ENCODE results near the gene OPN1SW. TPM values are rescaled to one million over a fixed set of nuclear protein-coding genes. Genes with fewer than 3 reads are reported as not detected.
A peak's percentile ranks its signal among the peaks of the same experiment; 100 is the strongest.

OPN1SW gene
- total and polyA plus RNA-seq, 7 donors: 0.10 TPM; not detected in 6

- intact Hi-C loops (cut with DNase I): loop anchor here in 1 of 2 donors (5.0 kb wide), 1 partner anchor 89 kb away; no protein-coding TSS in a partner anchor
- H3K36me3 ChIP-seq (ENCODE audit: insufficient read depth in 1 of 2, low read depth in 1 of 2): no peaks in the 10 kb centered on the region
- no peak for TF ChIP-seq CTCF (IDR thresholded peaks at IDR 0.05)
- H3K4me1 ChIP-seq: peaks cover 46% of the 10 kb centered on the region
- peak; percentile 8 to 27 (median 12) for ATAC-seq
- 1 to 2% (median 2%) methylated on average over 8 of the region's 8 CpGs for WGBS, 3 donors
- DNase-seq: no peak
- H3K4me3 ChIP-seq: peak overlapping the region; percentile 100
- H3K9me3 ChIP-seq: no peaks in the 10 kb centered on the region
- peaks cover 0 to 2% (median 0%) of the 10 kb centered on the region in 3 donors for H3K27me3 ChIP-seq (ENCODE audit: insufficient read depth in 3 of 3, low read length in 2 of 3)
- peak overlapping the region; percentile 99 for H3K27ac ChIP-seq
Observed at GRCh38 chr7:128738570-128739047, 37.0 kb downstream of the OPN1SW start.

GRCh38 chr7:128737867-128738385, 37.7 kb downstream of the OPN1SW start:
- intact Hi-C loops (cut with DNase I): loop anchor here in 1 of 2 donors (5.0 kb wide), 1 partner anchor 89 kb away; no protein-coding TSS in a partner anchor
- WGBS, 3 donors: 8 to 24% (median 11%) methylated on average over 1 of the region's 1 CpG
- Histone ChIP-seq H3K36me3 (ENCODE audit: insufficient read depth in 1 of 2, low read depth in 1 of 2) (no peaks in the 10 kb centered on the region), H3K27me3 (ENCODE audit: insufficient read depth in 3 of 3, low read length in 2 of 3) (peaks cover 0 to 9% (median 0%) of the 10 kb centered on the region in 3 donors), H3K27ac (peak overlapping the region; percentile 99), H3K9me3 (no peaks in the 10 kb centered on the region), H3K4me1 (peaks cover 39% of the 10 kb centered on the region), H3K4me3 (no peak overlapping the region)
- DNase-seq (no peak), ATAC-seq (no peak)
- TF ChIP-seq CTCF (IDR thresholded peaks at IDR 0.05): no peak

- WGBS, 3 donors: 85 to 96% (median 95%) methylated on average over 4 of the region's 4 CpGs
- Histone ChIP-seq H3K9me3 (no peaks in the 10 kb centered on the region), H3K4me3 (no peak overlapping the region), H3K4me1 (peaks cover 35% of the 10 kb centered on the region), H3K36me3 (ENCODE audit: insufficient read depth in 1 of 2, low read depth in 1 of 2) (no peaks in the 10 kb centered on the region), H3K27me3 (ENCODE audit: insufficient read depth in 3 of 3, low read length in 2 of 3) (peaks cover 0 to 13% (median 0%) of the 10 kb centered on the region in 3 donors), H3K27ac (peak overlapping the region; percentile 99)
- DNase-seq (no peak), ATAC-seq (no peak)
- TF ChIP-seq CTCF (IDR thresholded peaks at IDR 0.05): no peak
- intact Hi-C loops (cut with DNase I): loop anchor here in 1 of 2 donors (5.0 kb wide), 1 partner anchor 90 kb away; no protein-coding TSS in a partner anchor
Observed at GRCh38 chr7:128737441-128737840, 38.2 kb downstream of the OPN1SW start.

- DNase-seq: no peak
- no peak for ATAC-seq
- Histone ChIP-seq H3K4me3 (no peak overlapping the region), H3K9me3 (no peaks in the 10 kb centered on the region), H3K27me3 (ENCODE audit: insufficient read depth in 3 of 3, low read length in 2 of 3) (peaks cover 0 to 13% (median 0%) of the 10 kb centered on the region in 3 donors), H3K4me1 (peaks cover 15% of the 10 kb centered on the region), H3K36me3 (ENCODE audit: insufficient read depth in 1 of 2, low read depth in 1 of 2) (no peaks in the 10 kb centered on the region), H3K27ac (no peak overlapping the region)
- intact Hi-C loops (cut with DNase I): loop anchor here in 1 of 2 donors (5.0 kb wide), 1 partner anchor 92 kb away; no protein-coding TSS in a partner anchor
- no peak for TF ChIP-seq CTCF (IDR thresholded peaks at IDR 0.05)
- 93 to 95% (median 95%) methylated on average over 5 of the region's 5 CpGs for WGBS, 3 donors
Observed at GRCh38 chr7:128735436-128735835, 40.2 kb downstream of the OPN1SW start.

Measured in psoas muscle (tissue), 8 donors.